Measurements from ENCODE around the gene ZBTB38. TPM values are rescaled to one million over a fixed set of nuclear protein-coding genes. Genes with fewer than 3 reads are reported as not detected.

The ZBTB38 gene
- total RNA-seq, 4 donors from 2014 or later: 143 to 185 (median 165) TPM

GRCh38 chr3:141379250-141379966 is 11.1 kb downstream of the ZBTB38 start:
- no peak overlapping the region for H3K27ac ChIP-seq
- WGBS, 2 donors: 87 to 95% methylated on average over 10 to 12 of the region's 12 CpGs
- no peaks in the 10 kb centered on the region for H3K27me3 ChIP-seq
- no peaks in the 10 kb centered on the region for H3K36me3 ChIP-seq
- H3K4me1 ChIP-seq: peaks cover 22 to 29% of the 10 kb centered on the region in 2 donors
- H3K9me3 ChIP-seq: no peaks in the 10 kb centered on the region
- TF ChIP-seq CTCF (IDR thresholded peaks at IDR 0.05): no peak
- TF ChIP-seq POLR2A (IDR thresholded peaks at IDR 0.05): no peak
- no peak overlapping the region for H3K4me3 ChIP-seq (replicated peaks in 1 of 3)
- intact Hi-C loops (cut with DNase I): no loop called here
- DNase-seq: no peak

- 79 to 84% methylated on average over 2 of the region's 2 CpGs for WGBS, 2 donors
- intact Hi-C loops (cut with DNase I): no loop called here
- Histone ChIP-seq H3K27ac (peak overlapping the region in 2 of 3 donors; percentile 55 to 69), H3K4me1 (peaks cover 31 to 38% of the 10 kb centered on the region in 2 donors), H3K36me3 (no peaks in the 10 kb centered on the region), H3K4me3 (replicated peaks in 1 of 3) (no peak overlapping the region), H3K9me3 (no peaks in the 10 kb centered on the region), H3K27me3 (no peaks in the 10 kb centered on the region)
- no peak for TF ChIP-seq CTCF (IDR thresholded peaks at IDR 0.05)
- TF ChIP-seq POLR2A (IDR thresholded peaks at IDR 0.05): no peak
- no peak for DNase-seq
These were observed 12.0 kb downstream of the ZBTB38 start for GRCh38 chr3:141380279-141380678.

GRCh38 chr3:141380987-141381386 is 12.7 kb downstream of the ZBTB38 start:
- Histone ChIP-seq H3K9me3 (no peaks in the 10 kb centered on the region), H3K4me3 (replicated peaks in 1 of 3) (no peak overlapping the region), H3K27ac (peak overlapping the region in 2 of 3 donors; percentile 55 to 69), H3K4me1 (peaks cover 38 to 45% of the 10 kb centered on the region in 2 donors), H3K27me3 (no peaks in the 10 kb centered on the region), H3K36me3 (no peaks in the 10 kb centered on the region)
- no peak for DNase-seq
- TF ChIP-seq POLR2A (IDR thresholded peaks at IDR 0.05): no peak
- no peak for TF ChIP-seq CTCF (IDR thresholded peaks at IDR 0.05)
- intact Hi-C loops (cut with DNase I): no loop called here
- 95 to 96% methylated on average over 2 of the region's 2 CpGs for WGBS, 2 donors

GRCh38 chr3:141382571-141382970 is 14.3 kb downstream of the ZBTB38 start:
- intact Hi-C loops (cut with DNase I): no loop called here
- WGBS, 2 donors: 95 to 100% methylated on average over 2 of the region's 2 CpGs
- TF ChIP-seq POLR2A (IDR thresholded peaks at IDR 0.05): no peak
- no peak for TF ChIP-seq CTCF (IDR thresholded peaks at IDR 0.05)
- DNase-seq: no peak
- H3K27me3 ChIP-seq: no peaks in the 10 kb centered on the region
- H3K4me3 ChIP-seq (replicated peaks in 1 of 3): no peak overlapping the region
- peaks cover 40 to 46% of the 10 kb centered on the region in 2 donors for H3K4me1 ChIP-seq
- H3K36me3 ChIP-seq: no peaks in the 10 kb centered on the region
- H3K27ac ChIP-seq: peak overlapping the region in 2 of 3 donors; percentile 13 to 69
- H3K9me3 ChIP-seq: no peaks in the 10 kb centered on the region

GRCh38 chr3:141383555-141384129 is 15.3 kb downstream of the ZBTB38 start:
- intact Hi-C loops (cut with DNase I): no loop called here

More at GRCh38 chr3:141383555-141384129, 15.3 kb downstream of the ZBTB38 start:
- Histone ChIP-seq H3K36me3 (no peaks in the 10 kb centered on the region), H3K4me3 (replicated peaks in 1 of 3) (no peak overlapping the region), H3K27me3 (no peaks in the 10 kb centered on the region), H3K27ac (peak overlapping the region in 2 of 3 donors; percentile 56 to 69), H3K9me3 (no peaks in the 10 kb centered on the region), H3K4me1 (peaks cover 50 to 51% of the 10 kb centered on the region in 2 donors)
- WGBS, 2 donors: 57 to 59% methylated on average over 14 of the region's 14 CpGs
- DNase-seq: no peak
- TF ChIP-seq POLR2A (IDR thresholded peaks at IDR 0.05) (no peak), CTCF (IDR thresholded peaks at IDR 0.05) (no peak)

Measured in thyroid gland (tissue), 4 donors.